Activated naive CD4-positive, alpha-beta T cell treated with anti-CD3 and anti-CD28 coated beads, Interleukin-2, amount 50 U/mL, for 16 hours (primary cell): Measurements from ENCODE around the gene NT5C1A.

Experiments used
- DNase-seq: peaks from one replicate; pipeline ENCODE4 v3.0.0-alpha.2; 2020

NT5C1A gene

GRCh38 chr1:39671793-39672550, at the start of gene NT5C1A:
NT5C1A (minus strand) TSS chr1:39672107; CDS start chr1:39672038, 69 bp downstream.
- DNase-seq: peak; percentile 39

- DNase-seq: no peak
Measured at GRCh38 chr1:39721664-39722063, 49.8 kb upstream of the NT5C1A start.

GRCh38 chr1:39720094-39720999, 48.4 kb upstream of the NT5C1A start:
- no peak for DNase-seq

- no peak for DNase-seq
Measured at GRCh38 chr1:39717809-39718208, 45.9 kb upstream of the NT5C1A start.

- DNase-seq: no peak
Measured at GRCh38 chr1:39713557-39713956, 41.6 kb upstream of the NT5C1A start.

- DNase-seq: no peak
Measured at GRCh38 chr1:39711966-39712340, 40.0 kb upstream of the NT5C1A start.

- no peak for DNase-seq
Measured at GRCh38 chr1:39711104-39711965, 39.4 kb upstream of the NT5C1A start.

GRCh38 chr1:39707506-39707905, 35.6 kb upstream of the NT5C1A start:
- no peak for DNase-seq

GRCh38 chr1:39704757-39705156, 32.9 kb upstream of the NT5C1A start:
- no peak for DNase-seq

GRCh38 chr1:39701049-39701439, 29.1 kb upstream of the NT5C1A start:
- DNase-seq: no peak

- DNase-seq: no peak
Measured at GRCh38 chr1:39700348-39700747, 28.4 kb upstream of the NT5C1A start.

GRCh38 chr1:39699419-39699818, 27.5 kb upstream of the NT5C1A start:
- no peak for DNase-seq

- no peak for DNase-seq
Measured at GRCh38 chr1:39698568-39698967, 26.7 kb upstream of the NT5C1A start.

- no peak for DNase-seq
Measured at GRCh38 chr1:39696448-39696847, 24.5 kb upstream of the NT5C1A start.

GRCh38 chr1:39695016-39695415, 23.1 kb upstream of the NT5C1A start:
- DNase-seq: no peak

- no peak for DNase-seq
Measured at GRCh38 chr1:39694026-39694425, 22.1 kb upstream of the NT5C1A start.

- peak; percentile 23 for DNase-seq
Measured at GRCh38 chr1:39692152-39693074, 20.5 kb upstream of the NT5C1A start.

- peak; percentile 88 for DNase-seq
Measured at GRCh38 chr1:39691383-39692151, 19.7 kb upstream of the NT5C1A start, which contains the start of gene HPCAL4. HPCAL4 (minus strand) TSS chr1:39691433; CDS start chr1:39684603, 6,830 bp downstream.

GRCh38 chr1:39690794-39691382, 19.0 kb upstream of the NT5C1A start:
- DNase-seq: no peak

GRCh38 chr1:39690225-39690624, 18.3 kb upstream of the NT5C1A start:
- DNase-seq: no peak

- DNase-seq: no peak
Measured at GRCh38 chr1:39689635-39690034, 17.7 kb upstream of the NT5C1A start.
